OCI-M2 (cell line): ENCODE results near the gene STOX1.
"Not testable (repeated sequence)": the region's sequence is repeated elsewhere in the genome, so short reads cannot be mapped to it uniquely, and the experiment has no call there.

Experiments used
- DNase-seq: peaks from one replicate; lab custom pipeline; 2025; ENCODE audit not compliant: unreplicated experiment; lab: John Stamatoyannopoulos, UW

The STOX1 gene, protein sequence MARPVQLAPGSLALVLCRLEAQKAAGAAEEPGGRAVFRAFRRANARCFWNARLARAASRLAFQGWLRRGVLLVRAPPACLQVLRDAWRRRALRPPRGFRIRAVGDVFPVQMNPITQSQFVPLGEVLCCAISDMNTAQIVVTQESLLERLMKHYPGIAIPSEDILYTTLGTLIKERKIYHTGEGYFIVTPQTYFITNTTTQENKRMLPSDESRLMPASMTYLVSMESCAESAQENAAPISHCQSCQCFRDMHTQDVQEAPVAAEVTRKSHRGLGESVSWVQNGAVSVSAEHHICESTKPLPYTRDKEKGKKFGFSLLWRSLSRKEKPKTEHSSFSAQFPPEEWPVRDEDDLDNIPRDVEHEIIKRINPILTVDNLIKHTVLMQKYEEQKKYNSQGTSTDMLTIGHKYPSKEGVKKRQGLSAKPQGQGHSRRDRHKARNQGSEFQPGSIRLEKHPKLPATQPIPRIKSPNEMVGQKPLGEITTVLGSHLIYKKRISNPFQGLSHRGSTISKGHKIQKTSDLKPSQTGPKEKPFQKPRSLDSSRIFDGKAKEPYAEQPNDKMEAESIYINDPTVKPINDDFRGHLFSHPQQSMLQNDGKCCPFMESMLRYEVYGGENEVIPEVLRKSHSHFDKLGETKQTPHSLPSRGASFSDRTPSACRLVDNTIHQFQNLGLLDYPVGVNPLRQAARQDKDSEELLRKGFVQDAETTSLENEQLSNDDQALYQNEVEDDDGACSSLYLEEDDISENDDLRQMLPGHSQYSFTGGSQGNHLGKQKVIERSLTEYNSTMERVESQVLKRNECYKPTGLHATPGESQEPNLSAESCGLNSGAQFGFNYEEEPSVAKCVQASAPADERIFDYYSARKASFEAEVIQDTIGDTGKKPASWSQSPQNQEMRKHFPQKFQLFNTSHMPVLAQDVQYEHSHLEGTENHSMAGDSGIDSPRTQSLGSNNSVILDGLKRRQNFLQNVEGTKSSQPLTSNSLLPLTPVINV

GRCh38 chr10:68826764-68827591 lies at the start of gene STOX1:
STOX1 (plus strand) TSS chr10:68827531; CDS start chr10:68827624, 93 bp downstream.
- DNase-seq = no peak

DNA sequence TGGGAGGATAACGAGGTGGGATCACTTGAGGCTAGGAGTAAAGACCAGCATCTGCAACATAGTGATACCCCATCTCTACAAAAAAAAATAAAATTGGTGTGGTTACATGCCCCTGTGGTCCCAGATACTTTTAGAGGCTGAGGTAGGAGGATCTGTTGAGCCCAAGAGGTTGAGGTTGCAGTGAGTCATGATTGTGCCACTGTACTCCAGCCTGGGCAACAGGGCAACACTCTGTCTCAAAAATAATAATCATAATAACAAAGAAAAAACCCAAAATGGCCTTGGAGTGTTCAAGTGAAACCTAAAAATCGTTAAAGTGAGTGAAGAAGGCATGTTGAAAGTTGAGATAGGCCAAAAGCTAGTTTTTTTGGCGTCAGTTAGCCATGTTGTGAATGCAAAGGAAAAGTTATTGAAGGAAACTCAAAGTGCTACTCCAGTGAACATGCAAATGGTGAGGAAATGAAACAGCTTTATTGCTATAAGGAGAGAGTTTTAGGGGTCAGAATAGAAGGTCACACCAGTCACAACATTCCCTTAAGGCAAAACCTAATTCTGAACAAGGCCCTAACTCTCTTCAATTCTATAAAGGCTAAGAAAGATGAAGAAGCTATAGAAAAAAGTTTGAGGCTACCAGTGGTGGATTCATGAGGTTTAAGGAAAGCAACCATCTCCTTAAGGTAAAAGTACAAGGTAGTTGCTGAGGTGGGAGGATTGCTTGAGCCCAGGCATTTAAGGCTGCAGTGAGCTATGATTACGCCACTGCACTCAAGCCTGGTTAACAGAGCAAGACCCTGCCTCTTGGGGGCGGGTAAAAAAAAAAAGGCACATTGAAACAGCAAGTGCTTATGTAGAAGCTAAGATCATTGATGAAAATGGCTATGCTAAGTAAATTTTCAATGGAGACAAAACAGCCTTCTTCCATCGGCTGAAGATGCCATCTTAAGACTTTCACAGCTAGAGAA lies 45.4 kb upstream of the STOX1 start:
- no peak for DNase-seq

GRCh38 chr10:68784476-68784875 lies 42.9 kb upstream of the STOX1 start:
- no peak for DNase-seq

DNA sequence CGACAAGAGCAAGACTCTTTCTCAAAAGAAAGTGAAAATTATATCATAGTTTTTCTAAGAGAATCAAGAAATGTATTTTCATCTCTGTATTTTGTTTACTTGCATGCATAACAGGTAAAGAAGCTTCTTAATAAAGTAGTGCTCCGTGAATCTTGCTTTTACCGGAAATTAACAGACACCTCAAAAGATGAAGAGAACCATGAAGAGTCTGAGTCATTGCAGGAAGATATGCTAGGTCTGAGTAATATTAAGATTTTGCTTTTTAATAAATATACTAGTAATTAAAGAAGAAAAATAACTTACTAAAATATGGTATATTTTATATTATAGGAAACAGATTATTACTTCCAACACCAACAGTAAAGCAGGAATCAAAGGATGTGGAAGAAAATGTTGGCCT lies 39.5 kb upstream of the STOX1 start:
- no peak for DNase-seq

- no peak for DNase-seq
Observed at GRCh38 chr10:68790476-68790875, 36.9 kb upstream of the STOX1 start.

- no peak for DNase-seq
Observed at GRCh38 chr10:68792115-68792514, 35.2 kb upstream of the STOX1 start.

DNA sequence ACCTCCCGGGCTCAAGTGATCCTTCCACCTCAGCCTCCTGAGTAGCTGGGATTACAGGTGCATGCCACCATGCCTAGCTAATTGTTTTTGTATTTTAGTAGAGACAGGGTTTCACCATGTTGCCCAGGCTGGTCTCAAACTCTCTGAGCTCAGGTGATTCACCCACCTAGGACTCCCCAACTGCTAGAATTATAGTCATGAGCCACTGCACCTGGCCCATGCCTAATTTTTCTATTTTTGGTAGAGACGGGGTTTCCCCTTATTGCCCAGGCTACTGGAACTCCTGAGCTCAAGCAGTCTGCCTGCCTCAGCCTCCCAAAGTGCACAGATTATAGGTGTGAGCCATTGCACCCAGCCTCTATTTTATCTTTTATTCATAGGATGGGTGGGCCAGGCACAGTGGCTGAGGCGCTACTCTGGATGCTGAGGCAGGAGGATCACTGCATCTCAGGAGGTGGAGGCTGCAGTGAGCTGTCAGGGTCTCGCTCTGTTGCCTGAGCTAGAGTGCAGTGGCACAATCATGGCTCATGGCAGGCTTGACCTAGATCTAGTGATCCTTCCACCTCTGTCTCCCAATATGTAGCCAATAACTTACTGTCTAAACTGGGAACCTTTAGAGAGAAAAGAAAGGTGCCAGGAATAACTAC lies 31.3 kb upstream of the STOX1 start:
- no peak for DNase-seq

- DNase-seq = no peak
Observed at GRCh38 chr10:68796605-68797004, 30.7 kb upstream of the STOX1 start.

DNA sequence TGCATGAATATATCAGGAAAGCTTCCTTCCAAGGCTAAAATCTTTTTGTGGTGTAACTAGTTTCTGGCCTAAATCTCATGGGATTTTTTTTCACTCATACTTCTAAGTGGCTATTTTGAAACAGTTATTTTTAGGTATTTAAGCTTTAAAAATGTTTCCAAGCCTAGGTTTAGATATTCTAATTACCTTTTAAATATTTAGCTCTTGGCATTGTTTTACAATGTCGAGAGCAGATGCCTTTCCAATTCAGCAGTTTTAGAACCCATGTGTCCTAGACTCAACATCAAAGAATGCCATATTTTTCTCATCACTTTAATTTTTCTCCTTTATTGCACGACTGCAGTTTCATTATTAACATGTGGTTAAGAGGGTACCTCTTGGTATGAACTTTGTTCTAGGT lies 27.1 kb upstream of the STOX1 start:
- DNase-seq = no peak

DNA sequence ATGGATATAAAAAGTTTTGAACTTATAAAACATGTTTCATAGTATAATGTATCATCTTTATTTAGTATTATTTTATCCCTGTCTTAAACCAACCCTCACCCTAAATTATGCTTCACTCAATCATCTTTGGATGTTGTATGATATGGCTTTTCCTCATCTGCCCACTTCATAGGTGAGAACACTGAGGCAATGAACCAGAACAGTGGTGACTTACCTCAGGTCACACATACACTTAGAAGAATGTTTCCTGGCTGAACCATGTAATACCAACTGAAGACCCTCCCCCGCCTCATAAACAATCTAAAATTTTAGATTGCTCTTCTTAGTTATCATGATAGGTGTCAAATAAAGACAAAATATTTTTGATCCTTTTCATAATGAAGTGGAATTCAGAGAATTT lies 22.6 kb upstream of the STOX1 start:
- DNase-seq = no peak

DNA sequence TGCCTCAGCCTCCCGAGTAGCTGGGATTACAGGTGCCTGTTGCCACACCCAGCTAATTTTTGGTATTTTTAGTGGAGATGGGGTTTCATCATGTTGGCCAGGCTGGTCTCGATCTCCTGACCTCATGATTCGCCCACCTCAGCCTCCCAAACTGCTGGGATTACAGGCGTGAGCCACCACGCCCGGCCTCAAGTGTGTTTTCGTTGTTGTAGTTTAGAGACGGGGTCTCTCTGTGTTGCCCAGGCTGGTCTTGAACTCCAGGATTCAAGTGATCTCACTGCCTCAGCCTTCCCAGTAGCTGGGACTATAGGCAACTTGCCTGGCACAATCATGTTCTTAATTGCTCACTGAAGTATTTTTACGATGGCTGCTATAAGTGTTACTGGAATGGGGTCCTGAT lies 16.5 kb upstream of the STOX1 start:
- not testable (repeated sequence) for DNase-seq

- no peak for DNase-seq
Observed at GRCh38 chr10:68811314-68812009, 15.9 kb upstream of the STOX1 start.

- no peak for DNase-seq
Observed at GRCh38 chr10:68812420-68812819, 14.9 kb upstream of the STOX1 start.

DNA sequence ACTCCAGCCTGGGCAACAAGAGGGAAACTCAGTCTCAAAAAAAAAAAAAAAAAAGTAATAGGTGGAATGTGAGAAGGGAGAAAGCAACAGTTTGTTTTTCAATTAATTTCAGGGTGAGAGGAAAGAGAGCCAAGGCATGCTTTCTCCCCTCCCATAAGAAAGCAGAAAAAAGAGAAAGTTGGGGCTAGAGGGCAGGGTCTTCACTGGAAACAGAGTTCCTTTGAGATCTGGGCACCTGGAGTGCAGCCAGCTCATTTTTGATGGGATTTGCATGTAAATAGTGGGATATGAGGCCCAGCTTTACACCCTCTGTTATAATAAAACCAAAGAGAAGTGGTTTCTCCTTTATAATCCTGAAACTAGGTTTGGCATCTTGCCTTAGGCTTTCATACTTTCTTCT lies 13.8 kb upstream of the STOX1 start:
- no peak for DNase-seq

DNA sequence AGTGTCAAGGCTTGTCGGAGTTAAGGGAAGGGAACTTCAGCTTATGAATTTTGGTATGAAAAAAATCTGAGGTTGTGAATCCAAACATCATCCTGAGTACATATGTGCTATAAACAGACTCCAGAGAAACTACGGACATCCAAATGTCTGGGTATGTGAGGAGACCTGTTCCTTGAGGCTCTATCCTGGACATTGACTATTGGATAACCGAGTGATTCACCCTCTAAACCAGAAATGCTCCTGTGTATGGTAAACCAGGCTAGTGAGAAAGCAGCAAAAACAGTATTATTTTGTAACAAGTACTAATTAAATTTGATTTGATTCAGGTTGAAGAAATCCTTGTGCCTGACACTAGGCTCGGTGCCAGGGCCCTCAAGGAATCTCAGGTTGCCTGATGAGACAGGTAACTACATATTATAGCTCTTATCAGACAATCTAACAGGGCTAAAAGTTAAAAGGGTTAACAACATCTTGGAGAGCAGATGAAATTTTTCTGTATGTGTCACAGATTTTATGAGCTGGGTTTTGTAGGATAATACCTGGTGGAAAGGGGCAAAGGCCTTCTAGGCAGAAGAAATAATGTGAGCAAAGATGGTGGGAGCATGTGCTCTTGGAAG lies 10.4 kb upstream of the STOX1 start:
- DNase-seq = no peak

- not testable (repeated sequence) for DNase-seq
Observed at GRCh38 chr10:68820359-68820758, 7.0 kb upstream of the STOX1 start.

DNA sequence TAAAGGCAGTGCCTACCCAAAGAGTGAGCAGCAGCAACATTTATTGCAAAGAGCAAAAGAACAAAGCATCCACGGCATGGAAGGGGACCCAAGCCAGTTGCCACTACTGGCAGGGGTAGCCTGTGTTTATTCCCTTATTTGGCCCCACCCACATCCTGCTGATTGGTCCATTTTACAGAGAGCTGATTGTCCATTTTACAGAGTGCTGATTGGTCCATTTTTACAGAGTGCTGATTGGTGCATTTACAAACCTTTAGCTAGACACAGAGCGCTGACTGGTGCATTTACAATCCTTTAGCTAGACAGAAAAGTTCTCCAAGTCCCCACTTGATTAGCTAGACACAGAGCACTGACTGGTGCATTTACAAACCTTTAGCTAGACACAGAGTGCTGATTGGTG lies 4.7 kb upstream of the STOX1 start:
- DNase-seq = not testable (repeated sequence)

- DNase-seq = not testable (repeated sequence)
Observed at GRCh38 chr10:68827592-68827959, 245 bp downstream of the STOX1 start.
